Left forelimb (tissue), 1 donor: ENCODE data around the gene C16orf74.

Experiments used
- DNase-seq: peaks from one replicate; pipeline ENCODE4 v3.0.0-alpha.2; 2018; ENCODE audit warnings: low spot score

The C16orf74 gene

DNA sequence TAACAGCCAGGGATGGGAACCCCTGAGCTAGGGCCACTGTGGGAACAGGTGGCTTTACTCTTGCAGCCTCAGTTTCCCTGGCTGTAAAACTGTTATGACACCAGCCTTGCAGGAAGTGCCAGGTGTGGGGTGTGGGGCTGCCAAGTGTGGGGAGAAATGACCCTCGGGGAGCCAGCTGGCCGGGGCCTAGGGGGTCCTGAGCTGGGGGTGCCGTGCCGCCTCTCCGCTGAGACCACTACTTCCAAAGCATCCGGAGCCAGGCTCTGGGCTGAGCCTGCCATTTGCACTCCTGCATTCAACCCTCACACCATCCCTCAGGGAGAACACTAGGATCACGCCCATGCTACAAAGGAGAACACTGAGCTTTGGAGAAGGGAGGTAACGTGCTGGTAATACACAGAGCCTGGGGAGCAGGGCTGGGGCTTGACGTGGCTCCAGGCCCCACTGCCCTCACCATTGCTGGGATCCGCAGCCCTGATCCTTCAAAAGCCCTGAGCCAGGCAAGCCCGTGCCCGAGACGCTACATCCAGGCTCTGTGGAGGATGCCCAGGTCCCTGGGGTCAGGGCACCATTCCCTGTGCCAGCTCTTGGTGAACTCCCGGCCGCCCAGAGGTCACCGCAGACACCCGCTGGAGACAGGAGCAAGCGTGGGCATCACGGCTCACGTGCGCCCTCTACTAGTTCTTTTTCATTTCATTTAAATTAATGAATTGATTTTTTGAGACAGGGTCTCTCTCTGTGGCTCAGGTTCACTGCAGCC lies 33.3 kb downstream of the C16orf74 start:
- DNase-seq = no peak

DNA sequence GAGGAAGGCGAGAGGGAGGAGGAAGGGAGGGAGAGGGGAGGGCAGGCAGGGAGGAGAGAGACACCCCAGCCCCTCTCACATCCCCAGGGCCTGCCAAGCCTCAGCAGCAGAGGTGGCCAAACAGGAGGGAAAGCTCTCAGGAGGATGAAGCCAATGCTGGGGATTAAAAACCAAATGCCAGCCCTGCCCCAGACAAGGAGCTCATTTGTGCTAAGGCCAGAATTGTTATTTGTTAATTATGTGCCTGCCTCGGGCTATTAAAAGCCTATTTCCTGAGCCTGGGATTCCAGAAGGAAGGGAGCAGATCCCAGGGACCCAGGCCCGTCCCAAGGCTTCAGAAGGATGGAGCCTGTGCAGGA lies 34.2 kb downstream of the C16orf74 start:
- DNase-seq = no peak

DNA sequence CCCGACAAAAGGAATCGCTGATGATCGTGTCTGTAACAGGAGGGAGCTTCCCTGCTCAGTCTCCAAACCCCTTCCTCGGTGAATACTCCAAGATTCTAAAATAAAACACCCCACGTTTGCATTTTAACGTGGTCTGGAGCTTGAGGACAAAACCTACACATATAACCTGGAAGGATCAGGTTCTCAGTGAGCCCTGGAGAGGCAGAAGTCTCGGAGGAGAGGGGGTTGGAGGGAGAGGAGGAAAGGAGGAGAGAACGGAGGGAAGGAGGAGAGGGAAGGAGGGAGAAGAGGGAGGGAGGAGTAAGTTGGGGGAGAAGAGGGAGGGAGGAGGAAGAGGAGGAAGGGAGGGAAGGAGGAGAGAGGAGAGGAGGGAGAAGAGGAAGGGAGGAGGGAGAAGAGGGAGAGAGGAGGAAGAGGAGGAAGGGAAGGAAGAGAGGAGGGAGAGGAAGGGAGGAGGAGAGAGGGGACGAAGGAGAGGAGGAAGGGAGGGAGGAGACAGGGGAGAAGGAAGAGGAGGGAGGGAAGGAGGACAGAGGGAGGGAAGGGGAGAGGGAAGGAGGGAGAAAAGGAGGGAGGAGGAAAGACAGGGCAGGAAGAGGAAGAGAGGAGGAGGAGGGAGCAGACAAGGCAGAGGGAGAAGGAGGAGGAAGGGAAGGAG lies 34.7 kb downstream of the C16orf74 start:
- no peak for DNase-seq

DNA sequence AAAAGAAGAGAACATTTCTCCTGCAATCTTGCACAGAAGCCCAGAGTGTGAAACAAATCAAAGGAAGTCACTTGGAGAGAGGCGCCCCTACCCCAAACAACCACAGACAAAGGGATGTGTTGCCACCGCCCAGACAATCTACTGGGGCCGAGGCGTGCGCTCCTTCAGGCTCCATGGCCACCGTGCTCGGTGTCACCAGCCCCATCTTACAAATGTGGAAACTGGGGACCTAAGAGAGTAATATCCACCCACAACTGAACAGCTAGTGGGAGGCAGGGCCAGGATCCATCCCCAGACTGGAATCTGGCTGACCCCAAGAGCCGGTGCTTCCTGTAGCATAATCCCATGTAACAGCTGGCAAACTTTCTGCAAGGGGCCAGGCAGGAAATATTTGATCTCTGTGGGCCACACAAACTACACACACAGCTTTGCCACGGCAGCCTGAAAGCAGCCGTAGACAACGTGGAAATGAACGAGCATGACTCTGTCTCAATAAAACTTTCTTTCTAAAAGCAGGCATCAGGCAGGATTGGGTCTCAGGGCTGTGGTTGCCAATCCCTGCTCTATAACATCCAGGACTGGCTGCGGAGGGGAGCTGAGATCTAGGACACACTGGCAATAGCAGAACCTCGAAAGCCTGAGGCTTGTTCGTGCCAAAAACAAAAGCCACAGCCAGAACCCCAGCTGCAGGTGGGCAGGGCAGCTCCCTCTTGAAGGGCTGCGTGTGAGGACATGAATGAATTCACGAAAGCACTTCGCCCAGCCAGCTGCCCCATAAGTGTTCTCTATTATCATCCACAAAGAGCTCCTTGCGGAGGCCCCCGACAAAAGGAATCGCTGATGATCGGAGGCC lies 35.5 kb downstream of the C16orf74 start:
- DNase-seq = no peak

DNA sequence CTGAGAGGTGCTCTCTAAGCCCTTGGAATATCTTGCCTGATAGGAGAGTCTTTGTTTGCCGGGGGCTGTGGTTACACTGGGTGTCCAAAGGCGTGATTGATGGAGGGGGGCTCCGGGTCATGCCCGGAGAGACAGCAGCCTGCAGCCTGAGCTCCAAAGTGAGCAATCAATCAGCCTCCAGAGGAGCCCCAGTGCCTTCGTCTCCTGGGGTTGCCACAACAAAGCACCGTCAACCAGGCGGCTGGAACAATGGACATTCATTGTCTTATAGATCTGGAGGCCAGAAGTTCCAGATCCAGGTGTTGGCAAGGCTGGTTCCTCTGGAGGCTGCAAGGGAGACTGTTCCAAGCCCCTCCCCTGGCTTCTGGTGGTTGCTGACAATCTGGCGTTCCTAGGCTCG lies 38.1 kb downstream of the C16orf74 start:
- no peak for DNase-seq

DNA sequence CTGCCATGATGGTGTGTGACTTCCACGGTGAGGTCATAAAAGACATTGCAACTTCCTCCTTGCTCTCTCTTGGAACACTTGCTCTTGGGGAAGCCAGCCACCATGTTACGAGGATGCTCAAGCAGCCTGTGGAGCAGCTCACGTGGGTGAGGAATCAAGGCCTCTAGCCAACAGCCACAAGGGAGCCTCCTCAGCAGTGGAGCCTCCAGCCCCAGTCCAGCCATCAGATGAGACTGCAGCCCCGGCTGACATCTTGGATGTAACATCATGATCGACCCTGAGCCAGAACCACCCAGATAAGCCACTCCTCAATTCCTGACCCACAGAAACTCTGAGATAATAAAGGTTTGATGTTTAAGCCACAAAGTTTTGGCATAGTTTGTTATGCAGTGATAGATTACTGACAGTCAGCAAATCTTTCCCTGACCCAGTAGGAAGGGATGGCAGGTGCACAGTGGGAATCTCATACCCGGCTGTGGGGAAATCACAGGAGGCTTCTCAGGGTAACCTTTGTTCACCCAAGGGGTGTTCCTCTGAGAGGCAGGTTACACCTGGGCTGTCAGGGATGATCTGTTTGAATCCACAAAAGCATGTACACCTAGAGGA lies 38.8 kb downstream of the C16orf74 start:
- DNase-seq = no peak

DNA sequence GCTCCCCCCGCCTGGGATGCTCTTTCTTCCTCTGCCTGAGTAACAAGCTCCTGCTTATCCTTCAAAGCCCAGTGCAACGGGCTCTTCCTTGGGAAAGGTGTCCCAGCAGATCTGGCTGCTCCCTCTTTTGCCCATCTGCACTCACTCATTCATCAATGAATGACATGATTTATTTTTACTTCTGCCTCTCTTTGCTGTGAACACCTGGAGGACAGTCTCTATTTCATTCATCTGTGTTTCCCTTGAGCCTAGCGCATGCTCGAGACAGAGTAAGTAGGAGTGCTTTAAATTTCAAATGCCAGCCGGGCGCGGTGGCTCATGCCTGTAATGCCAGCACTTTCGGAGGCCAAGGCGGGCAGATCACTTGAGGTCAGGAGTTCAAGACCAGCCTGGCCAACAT lies 40.2 kb downstream of the C16orf74 start:
- no peak for DNase-seq

DNA sequence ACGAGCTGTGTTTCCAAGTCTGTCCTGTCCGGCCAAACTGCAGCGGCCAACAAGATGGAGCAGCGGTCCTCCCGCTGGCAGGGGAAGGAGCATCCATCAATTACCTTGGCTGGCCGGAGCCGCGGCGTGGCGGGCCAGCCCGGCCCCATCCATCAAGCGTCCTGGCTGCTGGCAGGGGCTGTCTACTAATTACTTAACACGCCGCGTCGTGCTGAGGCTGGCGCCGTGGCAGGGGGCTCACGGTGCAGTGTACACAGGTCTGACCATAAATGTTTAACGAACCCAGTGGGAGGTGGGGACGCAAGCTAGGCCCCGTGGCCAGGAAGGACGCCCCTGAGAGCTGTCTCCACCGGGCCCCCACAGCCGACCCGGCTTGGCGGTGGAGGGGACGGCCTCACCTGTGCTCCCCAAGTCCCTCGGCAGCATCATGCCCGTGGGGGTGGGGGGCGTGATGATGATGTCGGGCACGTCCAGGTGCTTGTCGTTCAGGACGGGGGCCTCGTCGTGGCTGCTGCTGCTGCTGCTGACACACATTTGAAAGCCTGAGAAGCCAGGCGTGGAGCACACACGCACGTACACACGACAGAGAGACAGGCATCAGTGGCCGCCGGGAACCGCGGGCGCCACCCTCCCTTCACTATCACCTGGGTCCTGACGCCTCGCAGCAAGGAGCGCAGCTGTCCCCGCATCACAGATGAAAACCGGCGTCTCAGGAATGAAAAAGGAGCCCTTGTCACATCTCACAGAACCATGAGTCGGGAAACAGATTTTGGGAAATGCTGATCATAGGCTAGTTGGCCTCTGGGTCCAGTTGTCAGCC lies 40.9 kb downstream of the C16orf74 start:
- no peak for DNase-seq

DNA sequence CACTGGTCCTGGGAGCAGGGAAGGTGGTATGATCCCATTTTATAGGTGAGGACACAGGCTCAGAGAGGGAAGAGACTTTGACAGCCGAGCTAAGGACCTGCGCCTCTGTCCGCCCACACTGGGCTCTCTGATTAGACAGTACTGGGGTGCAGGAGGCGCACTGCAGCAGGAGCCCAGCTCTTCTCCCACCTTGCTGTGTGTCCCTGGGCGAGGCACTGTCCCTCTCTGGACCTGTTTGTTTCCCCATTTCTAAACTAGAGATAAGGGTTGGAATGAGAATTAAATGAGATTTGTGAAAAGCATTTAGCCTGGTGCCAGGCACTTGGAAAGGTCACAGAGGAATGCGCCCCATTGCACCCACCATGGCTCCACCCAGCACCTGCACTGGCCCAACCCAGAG lies 42.6 kb downstream of the C16orf74 start:
- DNase-seq = no peak

DNA sequence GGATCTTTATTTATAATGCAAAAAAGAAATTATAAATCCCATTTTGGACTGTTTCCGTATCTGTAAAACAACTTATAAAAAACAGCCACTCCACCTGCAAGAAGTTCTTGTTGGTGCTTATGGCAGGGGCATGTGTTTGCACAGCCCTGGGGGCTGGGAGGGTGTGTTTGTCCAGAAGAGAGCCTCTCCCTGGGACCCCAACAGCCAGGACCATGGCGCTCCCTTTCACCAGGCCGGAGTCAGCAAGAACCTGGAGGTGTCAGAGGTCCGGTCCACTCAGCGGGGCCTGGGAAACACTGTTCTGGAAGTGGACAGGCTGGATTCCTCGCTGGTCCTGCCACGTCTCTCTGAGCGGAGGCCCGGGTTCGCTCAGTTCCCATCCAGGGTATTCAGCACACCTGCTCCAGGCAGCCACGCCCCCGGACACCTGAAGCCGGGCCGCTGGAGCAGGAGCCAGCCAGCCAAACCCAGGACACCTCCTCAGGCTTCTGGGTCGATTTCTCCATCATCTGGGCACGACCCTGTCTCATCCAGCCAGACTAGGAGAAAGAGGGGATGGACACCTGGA lies 43.3 kb downstream of the C16orf74 start:
- DNase-seq = no peak

DNA sequence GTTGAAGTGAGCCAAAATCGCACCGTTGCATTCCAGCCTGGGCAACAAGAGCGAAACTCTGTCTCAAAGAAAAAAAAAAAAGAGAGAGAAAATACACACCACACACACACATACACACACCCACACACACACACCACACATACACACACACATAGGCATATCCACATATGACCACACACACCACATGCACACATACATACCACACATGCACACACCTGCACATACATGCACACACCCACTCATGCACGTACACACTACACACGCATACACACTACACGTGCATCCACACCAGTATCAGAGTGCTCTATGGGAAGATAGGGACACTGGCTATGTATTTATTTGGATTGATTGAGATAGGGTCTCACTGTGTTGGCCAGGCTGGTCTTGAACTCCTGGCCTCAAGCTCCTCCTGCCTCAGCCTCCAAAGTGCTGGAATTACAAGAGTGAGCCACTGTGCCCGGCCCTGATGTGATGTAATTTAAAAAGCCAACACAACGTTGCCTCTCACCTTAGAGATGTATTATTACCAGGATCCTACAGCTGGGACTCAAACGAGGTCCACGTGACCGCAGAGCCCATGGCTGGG lies 44.4 kb downstream of the C16orf74 start:
- no peak for DNase-seq

DNA sequence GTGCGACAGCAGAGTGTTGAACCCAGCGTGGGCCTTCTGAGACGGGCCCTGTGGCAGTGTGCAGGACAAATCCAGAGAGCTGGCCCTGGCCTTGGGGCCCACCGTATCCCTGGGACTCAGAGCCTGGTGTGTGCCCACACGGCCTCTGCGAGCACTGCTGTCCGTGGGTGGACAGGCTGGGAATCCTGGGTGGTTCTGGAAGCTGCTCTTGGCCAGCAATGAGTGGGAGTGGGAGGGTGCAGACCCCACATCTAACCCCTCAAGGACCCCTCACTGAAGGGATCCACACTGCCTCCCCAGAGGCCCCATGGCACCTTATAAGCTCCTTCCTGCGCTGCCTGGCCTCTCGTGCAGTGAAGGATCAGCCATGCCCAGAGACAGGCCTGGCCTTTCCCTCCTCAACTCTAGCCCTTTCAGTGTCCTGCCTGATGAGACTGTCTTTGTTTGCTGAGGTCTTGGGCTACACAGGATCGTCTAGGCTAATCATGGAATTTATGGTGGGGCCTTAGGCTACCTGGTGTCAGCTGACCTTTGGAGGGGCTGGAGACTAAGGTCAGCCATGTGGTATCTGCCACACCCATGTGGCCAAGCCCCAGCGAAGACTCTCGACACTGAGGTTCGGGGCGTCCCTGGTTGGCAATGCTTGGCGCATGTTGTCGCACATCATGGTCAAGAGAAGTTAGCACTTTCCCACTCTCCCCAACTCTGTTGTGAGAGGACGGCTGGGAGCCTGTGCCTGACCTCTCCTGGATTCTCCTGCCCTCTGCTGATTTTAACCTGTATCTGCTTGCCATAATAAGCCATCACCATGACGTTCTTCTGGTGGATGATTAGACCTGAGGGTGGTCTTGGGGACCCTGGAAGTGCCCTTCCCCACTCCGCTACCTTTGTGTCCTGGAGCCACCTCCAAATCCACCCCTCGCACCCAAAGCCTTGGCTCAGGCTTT lies 45.7 kb downstream of the C16orf74 start:
- no peak for DNase-seq

DNA sequence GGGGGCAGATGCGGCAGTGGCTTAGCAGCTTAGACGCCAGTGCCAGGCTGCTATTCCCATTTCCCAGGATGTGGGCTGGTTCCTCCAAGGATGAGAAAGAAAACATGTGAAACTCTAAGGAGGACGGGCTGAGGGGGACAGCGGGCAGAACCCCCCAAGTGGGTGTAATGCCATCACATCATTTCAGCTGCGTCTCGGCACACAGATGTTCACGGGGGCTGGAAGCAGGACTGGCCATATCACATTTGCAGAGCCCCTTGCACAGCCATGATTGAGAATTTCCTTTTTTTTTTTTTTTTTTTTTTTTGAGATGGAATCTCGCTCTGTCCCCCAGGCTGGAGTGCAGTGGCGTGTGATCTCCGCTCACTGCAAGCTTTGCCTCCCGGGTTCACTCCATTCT lies 46.9 kb downstream of the C16orf74 start:
- no peak for DNase-seq

DNA sequence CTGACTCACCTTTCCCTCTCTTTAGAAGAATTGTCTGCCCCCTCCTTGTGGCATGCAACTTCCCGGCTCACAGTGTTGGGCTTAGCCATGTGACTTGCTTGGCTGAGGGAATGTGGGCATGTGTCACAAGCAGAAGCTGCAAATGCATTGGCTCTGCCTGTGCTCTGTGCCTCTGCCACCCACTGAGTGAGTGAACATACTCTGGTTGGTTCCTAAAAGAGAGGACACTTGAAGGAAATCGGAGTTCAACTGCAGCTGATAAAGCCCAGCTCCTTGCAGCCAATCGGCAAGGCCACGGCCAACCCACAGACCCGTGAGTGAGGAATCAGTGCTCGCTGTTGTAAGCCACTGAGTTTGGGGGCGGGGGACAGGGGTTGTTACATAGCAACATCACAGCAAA lies 51.3 kb downstream of the C16orf74 start:
- DNase-seq = no peak

DNA sequence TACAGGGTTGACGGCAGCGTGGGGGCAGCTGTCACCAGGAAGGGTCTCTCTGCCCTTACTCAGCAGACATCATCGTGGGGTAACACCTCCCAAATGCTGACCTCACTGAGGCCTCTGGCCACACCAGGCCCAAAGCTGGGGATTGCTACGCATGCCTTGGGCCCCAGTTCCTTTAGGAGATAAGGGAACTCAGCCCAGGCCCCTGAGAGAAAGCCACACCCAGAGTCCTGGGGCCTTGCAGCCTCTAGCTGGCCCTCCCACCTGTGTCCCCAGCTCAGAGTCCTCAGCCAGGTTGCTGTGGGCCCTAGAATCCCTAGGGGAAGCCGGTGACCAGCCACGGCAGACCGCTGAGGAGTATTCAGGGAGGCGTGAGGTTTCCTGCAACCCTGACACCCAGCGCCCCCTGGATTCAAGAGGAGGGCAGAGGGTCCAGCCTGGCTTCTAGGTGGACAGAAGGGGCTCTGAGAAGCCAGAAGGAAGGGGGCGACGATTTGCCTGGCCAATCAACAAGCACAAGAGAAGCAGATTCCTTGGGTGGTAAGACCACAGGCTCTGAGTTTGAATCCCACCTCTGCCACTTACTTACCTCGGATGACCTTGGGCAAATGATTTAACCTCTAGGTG lies 51.8 kb downstream of the C16orf74 start:
- DNase-seq = no peak

DNA sequence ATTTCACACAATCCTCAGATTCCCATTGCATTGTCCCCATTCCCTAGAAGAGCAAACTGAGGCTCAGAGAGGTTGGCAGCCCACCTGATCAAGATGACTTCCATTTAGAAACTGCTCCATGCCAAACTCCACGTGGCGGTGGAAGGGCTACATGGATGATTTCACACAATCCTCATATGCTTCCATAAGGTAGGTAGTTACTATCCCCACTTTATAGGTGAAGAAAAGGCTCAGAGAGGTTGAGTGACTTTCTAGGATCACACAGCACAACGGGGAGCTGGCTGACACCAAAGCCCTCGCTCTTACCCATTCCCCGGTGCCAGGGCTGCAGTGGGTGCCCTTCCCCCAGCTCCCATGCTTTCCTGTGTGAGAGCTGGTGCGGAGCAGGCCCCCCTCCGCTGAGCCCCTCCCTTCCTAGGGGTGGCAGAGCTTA lies 52.4 kb downstream of the C16orf74 start:
- no peak for DNase-seq

DNA sequence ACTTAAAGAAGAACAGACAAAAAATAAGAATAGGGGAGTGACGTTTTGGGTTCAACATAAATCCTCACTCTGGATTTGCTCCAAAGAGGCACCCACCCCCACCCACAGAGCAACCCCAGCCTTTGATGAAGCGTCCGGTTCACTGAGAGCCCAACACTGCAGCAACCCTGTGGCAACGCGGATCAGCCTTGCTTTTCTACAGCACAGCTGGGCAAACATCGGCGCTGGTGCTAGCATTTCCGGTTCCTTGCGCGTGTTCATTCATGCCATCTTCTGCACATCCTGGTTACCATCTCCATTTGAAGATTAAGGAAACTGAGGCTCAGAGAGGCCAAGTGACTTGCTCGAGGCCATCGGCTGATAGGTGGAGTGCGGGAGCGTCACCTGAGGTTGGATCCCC lies 53.5 kb downstream of the C16orf74 start:
- no peak for DNase-seq

DNA sequence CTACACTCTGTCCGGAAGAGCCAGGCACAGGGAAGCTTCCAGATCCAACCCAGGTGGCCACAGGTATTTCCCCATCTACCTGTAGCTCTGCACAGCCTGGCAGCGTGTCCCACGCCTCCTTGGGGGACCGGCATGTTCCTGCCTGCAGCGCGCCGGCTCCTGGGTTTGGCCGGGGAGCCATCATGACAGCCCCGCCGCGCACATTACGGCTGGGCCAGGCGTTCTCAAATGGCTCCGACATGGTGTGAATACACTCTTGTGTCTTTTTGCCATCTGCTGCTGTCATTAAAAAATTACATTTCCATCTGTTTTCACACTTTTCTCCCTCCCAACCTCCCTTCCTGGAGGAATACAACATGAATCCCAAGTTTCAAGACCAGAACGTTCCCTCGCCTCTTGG lies 54.1 kb downstream of the C16orf74 start:
- no peak for DNase-seq
